Measurements from ENCODE around the gene CALN1.

CALN1 gene

GRCh38 chr7:71766016-71766415, 646.1 kb downstream of the CALN1 start:
- Histone ChIP-seq H4K20me1 (ENCODE audit: insufficient read depth, low read length) (no peaks in the 10 kb centered on the region), H3K36me3 (replicated peaks; ENCODE audit: insufficient read depth, low read length) (no peaks in the 10 kb centered on the region), H3K4me1 (ENCODE audit: low read length) (no peaks in the 10 kb centered on the region), H3K27ac (ENCODE audit: low read length) (no peak overlapping the region), H3K9me2 (replicated peaks; ENCODE audit: insufficient read depth, low read length) (no peaks in the 10 kb centered on the region), H3K9ac (ENCODE audit: low read length) (no peak overlapping the region), H3K4me3 (ENCODE audit: low read length) (no peak overlapping the region), H3K27me3 (replicated peaks; ENCODE audit: insufficient read depth, low read length) (no peaks in the 10 kb centered on the region), H3K9me3 (replicated peaks; ENCODE audit: insufficient read depth, low read length) (no peaks in the 10 kb centered on the region), H3K4me2 (ENCODE audit: low read depth, low read length) (no peak overlapping the region), H3K79me2 (ENCODE audit: low read length) (no peaks in the 10 kb centered on the region), H3F3A (ENCODE audit: insufficient read depth, low read length) (no peaks in the 10 kb centered on the region), H2AFZ (ENCODE audit: low read length) (no peak overlapping the region)
- no peak for DNase-seq
- TF ChIP-seq EZH2phosphoT487 (IDR thresholded peaks at IDR 0.05; ENCODE audit: low read length) = no peak
- no peak for TF ChIP-seq EZH2 (optimal IDR thresholded peaks at IDR 0.05; ENCODE audit: low read depth, low read length)
- TF ChIP-seq, protein P1, sequence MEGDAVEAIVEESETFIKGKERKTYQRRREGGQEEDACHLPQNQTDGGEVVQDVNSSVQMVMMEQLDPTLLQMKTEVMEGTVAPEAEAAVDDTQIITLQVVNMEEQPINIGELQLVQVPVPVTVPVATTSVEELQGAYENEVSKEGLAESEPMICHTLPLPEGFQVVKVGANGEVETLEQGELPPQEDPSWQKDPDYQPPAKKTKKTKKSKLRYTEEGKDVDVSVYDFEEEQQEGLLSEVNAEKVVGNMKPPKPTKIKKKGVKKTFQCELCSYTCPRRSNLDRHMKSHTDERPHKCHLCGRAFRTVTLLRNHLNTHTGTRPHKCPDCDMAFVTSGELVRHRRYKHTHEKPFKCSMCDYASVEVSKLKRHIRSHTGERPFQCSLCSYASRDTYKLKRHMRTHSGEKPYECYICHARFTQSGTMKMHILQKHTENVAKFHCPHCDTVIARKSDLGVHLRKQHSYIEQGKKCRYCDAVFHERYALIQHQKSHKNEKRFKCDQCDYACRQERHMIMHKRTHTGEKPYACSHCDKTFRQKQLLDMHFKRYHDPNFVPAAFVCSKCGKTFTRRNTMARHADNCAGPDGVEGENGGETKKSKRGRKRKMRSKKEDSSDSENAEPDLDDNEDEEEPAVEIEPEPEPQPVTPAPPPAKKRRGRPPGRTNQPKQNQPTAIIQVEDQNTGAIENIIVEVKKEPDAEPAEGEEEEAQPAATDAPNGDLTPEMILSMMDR (IDR thresholded peaks at IDR 0.05; ENCODE audit: low read length) = no peak

DNA sequence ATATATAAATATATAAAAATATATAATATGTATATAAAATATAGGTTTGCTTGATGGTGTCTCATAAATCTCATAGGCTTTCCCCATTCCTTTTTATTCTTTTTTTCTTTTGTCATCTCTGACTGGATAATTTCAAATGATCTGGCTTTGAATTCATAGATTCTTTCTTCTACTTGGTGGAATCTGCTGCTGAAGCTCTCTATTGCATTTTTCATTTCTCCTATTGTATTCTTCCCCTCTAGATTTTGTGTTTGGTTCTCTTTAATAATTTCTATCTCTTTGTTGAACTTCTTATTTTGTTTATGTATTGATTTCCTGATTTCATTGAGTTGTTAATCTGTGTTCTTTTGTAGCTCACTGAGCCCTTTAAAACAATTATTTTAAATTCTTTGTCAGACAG, 650.8 kb downstream of the CALN1 start:
- no peaks in the 10 kb centered on the region for H3K4me1 ChIP-seq (ENCODE audit: low read length)
- no peak for TF ChIP-seq EZH2phosphoT487 (IDR thresholded peaks at IDR 0.05; ENCODE audit: low read length)
- TF ChIP-seq EZH2 (optimal IDR thresholded peaks at IDR 0.05; ENCODE audit: low read depth, low read length) = no peak
- TF ChIP-seq, protein P1 (IDR thresholded peaks at IDR 0.05; ENCODE audit: low read length) = no peak
- no peaks in the 10 kb centered on the region for H3K36me3 ChIP-seq (replicated peaks; ENCODE audit: insufficient read depth, low read length)
- H4K20me1 ChIP-seq (ENCODE audit: insufficient read depth, low read length) = no peaks in the 10 kb centered on the region
- H3K79me2 ChIP-seq (ENCODE audit: low read length) = no peaks in the 10 kb centered on the region
- no peaks in the 10 kb centered on the region for H3K27me3 ChIP-seq (replicated peaks; ENCODE audit: insufficient read depth, low read length)
- H3K9ac ChIP-seq (ENCODE audit: low read length) = no peak overlapping the region
- no peak for DNase-seq
- H3K4me2 ChIP-seq (ENCODE audit: low read depth, low read length) = no peak overlapping the region
- no peaks in the 10 kb centered on the region for H3K9me2 ChIP-seq (replicated peaks; ENCODE audit: insufficient read depth, low read length)
- H3K9me3 ChIP-seq (replicated peaks; ENCODE audit: insufficient read depth, low read length) = no peaks in the 10 kb centered on the region
- H3K4me3 ChIP-seq (ENCODE audit: low read length) = no peak overlapping the region
- H3F3A ChIP-seq (ENCODE audit: insufficient read depth, low read length) = no peaks in the 10 kb centered on the region
- H2AFZ ChIP-seq (ENCODE audit: low read length) = no peak overlapping the region
- H3K27ac ChIP-seq (ENCODE audit: low read length) = no peak overlapping the region

DNA sequence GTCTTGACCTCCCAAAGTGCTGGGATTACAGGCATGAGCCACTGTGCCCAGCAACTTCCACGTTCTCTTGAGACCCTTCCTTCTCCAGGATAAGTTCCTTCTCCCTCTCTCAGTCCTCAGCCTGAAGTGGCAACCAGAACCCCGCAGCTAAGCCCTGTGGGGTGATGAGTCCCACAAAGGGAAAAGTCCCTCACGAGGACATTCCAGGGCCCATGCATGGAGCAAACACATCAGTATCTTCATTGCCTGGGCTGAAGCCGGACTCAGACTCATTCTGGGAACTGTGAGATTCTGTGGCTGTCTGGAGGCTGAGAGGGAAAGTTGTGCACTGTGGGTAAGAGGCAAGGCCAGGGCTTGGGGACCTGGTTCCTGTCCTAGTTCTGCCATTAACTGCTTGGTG, 657.3 kb downstream of the CALN1 start:
- no peaks in the 10 kb centered on the region for H3K79me2 ChIP-seq (ENCODE audit: low read length)
- H2AFZ ChIP-seq (ENCODE audit: low read length) = no peak overlapping the region
- no peak overlapping the region for H3K9ac ChIP-seq (ENCODE audit: low read length)
- H3K4me1 ChIP-seq (ENCODE audit: low read length) = no peaks in the 10 kb centered on the region
- TF ChIP-seq EZH2 (optimal IDR thresholded peaks at IDR 0.05; ENCODE audit: low read depth, low read length) (no peak), EZH2phosphoT487 (IDR thresholded peaks at IDR 0.05; ENCODE audit: low read length) (no peak)
- TF ChIP-seq, protein P1 (IDR thresholded peaks at IDR 0.05; ENCODE audit: low read length) = no peak
- H3K4me3 ChIP-seq (ENCODE audit: low read length) = no peak overlapping the region
- H3K36me3 ChIP-seq (replicated peaks; ENCODE audit: insufficient read depth, low read length) = no peaks in the 10 kb centered on the region
- no peaks in the 10 kb centered on the region for H3K9me3 ChIP-seq (replicated peaks; ENCODE audit: insufficient read depth, low read length)
- H3K4me2 ChIP-seq (ENCODE audit: low read depth, low read length) = no peak overlapping the region
- no peaks in the 10 kb centered on the region for H3K27me3 ChIP-seq (replicated peaks; ENCODE audit: insufficient read depth, low read length)
- no peaks in the 10 kb centered on the region for H3K9me2 ChIP-seq (replicated peaks; ENCODE audit: insufficient read depth, low read length)
- no peaks in the 10 kb centered on the region for H3F3A ChIP-seq (ENCODE audit: insufficient read depth, low read length)
- DNase-seq = no peak
- no peaks in the 10 kb centered on the region for H4K20me1 ChIP-seq (ENCODE audit: insufficient read depth, low read length)
- no peak overlapping the region for H3K27ac ChIP-seq (ENCODE audit: low read length)
